HTR-8/SVneo (cell line): Measurements from ENCODE around the gene BLTP2.

Source experiments
- DNase-seq: peaks from one replicate; pipeline ENCODE4 v3.0.0; 2011; ENCODE audit warnings: low spot score, mixed read lengths; ENCODE audit not compliant: insufficient read length
- FAIRE-seq: peaks from 2 replicates; lab custom pipeline; 2011; peaks lifted over from hg19 to GRCh38; lab: Jason Lieb, UNC

Gene BLTP2

GRCh38 chr17:28655160-28655559 is 10.2 kb upstream of the BLTP2 start:
- DNase-seq (no peak), FAIRE-seq (no peak)

DNA sequence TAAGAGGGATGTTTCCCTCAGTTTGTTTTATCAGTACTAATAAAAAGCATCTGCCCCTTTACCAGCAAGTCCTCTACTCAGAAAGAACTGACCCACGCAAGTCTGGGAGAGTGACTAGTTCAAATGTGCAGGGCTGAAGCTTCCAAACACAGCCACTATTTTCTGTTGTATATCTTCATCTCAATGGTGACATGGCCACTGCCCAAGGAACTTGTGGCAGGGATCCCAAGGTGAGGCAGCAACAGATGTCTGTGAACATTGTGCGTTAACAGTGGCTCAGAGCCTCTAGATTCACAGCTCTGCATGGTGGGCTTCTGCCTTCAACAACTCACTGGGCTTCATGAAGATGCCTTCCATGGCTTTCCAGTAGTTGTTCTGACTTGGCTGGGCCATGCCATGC is 3.7 kb upstream of the BLTP2 start:
- DNase-seq = no peak
- FAIRE-seq = no peak

DNA sequence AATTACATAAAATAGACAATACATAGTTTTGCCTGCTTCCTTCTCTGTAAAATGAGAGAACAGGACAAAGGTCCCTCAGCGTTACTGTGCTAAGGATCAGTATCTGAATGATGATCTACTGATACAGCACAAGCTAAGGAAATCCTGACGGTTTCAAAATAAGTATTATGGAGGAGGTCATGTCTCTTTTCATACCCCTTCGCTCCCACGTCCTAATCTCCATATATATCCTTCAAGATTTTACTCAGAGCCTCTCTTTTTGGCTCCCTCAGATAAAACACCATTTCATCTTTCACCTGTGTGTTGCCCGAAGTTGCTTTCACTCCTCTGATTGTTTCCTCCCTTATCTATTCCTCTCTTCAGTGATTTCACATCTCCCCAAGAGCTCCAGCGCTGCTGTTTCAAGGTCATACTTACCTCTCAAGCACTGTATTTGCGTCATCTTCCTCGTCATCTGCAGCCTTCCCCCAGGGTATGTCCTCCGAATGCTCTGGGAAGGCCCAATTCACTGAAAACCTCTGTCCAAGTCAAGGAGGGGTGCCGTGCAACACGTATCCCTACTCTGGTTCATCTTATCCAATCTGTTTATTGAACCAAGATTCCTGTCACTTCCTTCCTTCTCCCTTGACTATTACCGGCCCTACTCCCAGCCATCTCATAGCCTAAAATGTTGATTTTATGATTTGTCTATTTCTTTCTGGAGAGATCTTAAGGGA is 1.2 kb upstream of the BLTP2 start:
- no peak for DNase-seq
- no peak for FAIRE-seq

DNA sequence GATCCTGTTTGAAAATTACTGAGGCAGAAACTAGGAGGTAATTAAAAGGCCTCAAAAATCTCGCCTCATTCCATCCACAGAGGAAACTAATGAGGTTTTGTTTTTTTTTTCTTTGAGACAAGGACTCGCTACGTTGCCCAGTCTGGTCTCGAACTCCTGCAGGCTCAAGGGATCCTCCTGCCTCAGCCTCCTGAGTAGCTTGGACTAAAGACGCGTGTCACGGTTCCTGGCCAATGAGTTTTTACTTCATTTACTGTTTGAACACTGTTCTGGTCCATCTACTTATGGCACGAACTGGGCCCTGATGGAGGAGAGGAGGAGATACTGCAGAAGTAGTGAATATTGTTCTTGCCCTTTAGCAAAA is 600 bp upstream of the BLTP2 start:
- no peak for FAIRE-seq
- DNase-seq = no peak

DNA sequence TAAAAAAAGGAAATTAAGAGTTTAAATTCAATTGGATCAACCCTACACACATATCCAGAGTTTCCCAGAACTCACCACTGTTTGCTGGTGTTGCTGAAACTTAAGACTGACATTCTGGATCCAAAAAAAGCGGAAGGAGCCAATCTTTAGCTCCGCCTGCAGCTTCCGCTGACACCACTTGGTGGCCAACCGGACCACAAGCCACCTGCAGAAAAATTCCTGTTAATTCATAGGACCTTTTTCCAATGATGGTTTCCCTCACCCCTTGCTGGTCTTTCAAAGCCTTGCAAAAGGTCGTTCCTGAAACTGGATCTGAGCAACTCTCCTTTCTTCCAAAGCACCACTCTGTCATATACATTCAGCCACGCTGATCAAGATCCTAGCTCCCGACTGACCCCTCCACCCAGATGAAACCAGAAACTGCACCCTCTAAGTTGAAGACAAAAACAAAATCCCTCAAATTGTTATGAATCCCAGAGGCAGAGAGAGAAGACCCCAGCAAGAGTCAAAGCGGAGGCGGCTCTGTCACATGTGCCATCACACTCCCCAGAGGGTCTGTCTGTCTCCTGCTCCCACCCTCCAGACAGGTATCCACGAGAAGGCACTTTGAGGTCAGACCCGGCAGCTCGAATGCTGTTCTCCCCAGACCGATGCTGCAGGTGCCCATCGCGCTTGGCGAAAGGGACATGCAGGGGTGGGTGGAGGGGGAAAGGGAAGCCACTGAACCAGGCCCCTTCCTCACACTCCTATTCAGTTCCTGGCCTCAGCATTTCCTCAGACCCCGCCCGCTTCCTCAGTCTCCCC is 773 bp downstream of the BLTP2 start:
- FAIRE-seq (no peak), DNase-seq (peak; percentile 72)

- FAIRE-seq (no peak), DNase-seq (no peak)
These were observed 3.4 kb downstream of the BLTP2 start for GRCh38 chr17:28641579-28641978.

DNA sequence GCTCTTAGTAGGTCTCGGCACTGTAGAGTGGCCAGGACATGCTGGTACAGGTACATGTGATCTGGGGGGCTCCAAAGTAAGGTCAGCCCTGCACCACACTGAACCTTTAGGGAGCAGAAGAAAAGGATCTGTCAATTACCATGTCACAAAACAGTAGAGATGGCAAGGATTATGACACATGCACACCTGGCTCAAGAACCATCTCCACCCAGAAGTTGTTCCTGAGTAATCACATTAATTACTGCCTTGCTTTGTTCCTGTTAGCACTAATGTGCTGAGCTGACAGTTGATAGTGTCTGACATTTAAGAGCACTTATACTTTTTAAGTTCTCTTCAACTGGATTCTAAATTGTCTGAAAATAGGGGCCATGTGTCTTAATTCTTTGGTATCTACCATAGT is 9.5 kb downstream of the BLTP2 start:
- no peak for DNase-seq
- peak; percentile 48 for FAIRE-seq

DNA sequence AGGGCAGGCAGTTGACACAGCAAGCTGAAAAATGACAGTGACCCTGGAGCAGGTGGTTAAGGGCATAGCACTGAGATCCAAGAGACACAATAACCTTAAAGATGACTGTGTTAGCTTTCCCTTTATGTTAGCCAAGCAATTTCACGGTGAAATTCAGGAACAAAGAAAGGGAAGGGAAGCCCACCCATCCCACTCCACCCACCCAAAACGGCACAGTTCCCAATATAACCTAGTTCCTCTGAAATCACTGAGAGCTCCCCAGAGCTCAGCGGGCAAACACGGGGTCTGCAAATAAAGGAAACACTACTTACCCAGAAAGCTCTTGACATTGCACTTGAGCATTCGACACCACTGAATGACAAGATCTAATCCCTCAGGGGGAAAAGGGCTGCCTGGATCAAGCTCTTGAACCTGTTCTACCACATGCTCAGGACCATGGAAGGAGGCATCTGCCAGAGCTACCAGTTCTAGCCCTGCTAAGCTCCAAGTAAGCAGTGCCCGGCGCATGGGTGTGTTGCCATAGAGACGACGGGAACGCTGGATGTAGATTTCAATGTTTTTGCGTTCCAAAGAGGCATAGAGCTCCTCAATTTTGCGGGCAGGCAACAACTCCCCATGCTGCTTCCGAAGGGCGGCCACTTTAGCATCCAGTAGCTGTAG is 10.6 kb downstream of the BLTP2 start:
- no peak for FAIRE-seq
- DNase-seq = no peak

GRCh38 chr17:28626818-28627217 is 18.1 kb downstream of the BLTP2 start:
- no peak for FAIRE-seq

GRCh38 chr17:28624148-28624547 is 20.8 kb downstream of the BLTP2 start:
- DNase-seq (no peak), FAIRE-seq (no peak)

More at GRCh38 chr17:28626818-28627217, 18.1 kb downstream of the BLTP2 start:
- DNase-seq = no peak

DNA sequence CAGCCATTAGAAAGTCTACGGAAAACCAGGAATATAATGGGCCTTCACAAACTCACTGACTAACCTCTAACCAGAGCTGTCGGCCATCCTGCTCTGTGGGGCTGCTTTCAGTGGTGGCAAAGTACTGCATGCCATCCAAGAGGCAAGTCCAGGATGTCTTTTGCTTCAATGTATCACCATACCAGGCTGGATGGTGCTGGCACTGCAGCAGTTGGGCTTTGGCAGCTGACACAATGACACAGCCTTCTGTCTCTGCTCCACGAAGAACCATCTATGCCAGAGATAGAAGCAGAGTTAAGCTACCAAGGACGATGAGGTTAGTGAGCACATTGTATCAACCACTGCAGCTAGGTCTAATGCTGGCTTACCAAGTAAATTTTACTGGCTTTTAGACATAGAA is 21.3 kb downstream of the BLTP2 start:
- DNase-seq (no peak), FAIRE-seq (no peak)

- FAIRE-seq = no peak
These were observed 22.8 kb downstream of the BLTP2 start for GRCh38 chr17:28622186-28622585.

GRCh38 chr17:28620010-28620409 is 24.9 kb downstream of the BLTP2 start:
- no peak for FAIRE-seq
- DNase-seq = no peak

More at GRCh38 chr17:28622186-28622585, 22.8 kb downstream of the BLTP2 start:
- DNase-seq = no peak

DNA sequence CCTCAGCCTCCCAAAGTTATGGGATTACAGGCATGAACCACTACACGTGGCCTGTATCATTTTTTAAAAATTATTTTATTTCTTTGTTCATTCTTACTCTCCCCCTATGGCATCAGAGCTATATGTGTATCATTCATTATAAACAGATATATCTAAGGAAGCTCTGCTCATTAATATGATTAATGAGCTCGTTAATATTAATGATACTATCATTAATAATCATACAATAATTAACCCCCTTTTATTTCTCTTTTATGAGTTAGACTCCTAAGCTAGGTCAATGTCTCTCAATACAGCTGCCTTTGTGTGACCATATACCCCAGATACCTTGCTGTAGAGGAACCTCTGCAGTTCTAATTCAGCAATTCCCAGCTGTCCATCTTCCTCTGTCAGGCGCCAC is 26.5 kb downstream of the BLTP2 start:
- FAIRE-seq (no peak), DNase-seq (no peak)

- FAIRE-seq = no peak
- no peak for DNase-seq
These were observed 28.7 kb downstream of the BLTP2 start for GRCh38 chr17:28616281-28616680.

DNA sequence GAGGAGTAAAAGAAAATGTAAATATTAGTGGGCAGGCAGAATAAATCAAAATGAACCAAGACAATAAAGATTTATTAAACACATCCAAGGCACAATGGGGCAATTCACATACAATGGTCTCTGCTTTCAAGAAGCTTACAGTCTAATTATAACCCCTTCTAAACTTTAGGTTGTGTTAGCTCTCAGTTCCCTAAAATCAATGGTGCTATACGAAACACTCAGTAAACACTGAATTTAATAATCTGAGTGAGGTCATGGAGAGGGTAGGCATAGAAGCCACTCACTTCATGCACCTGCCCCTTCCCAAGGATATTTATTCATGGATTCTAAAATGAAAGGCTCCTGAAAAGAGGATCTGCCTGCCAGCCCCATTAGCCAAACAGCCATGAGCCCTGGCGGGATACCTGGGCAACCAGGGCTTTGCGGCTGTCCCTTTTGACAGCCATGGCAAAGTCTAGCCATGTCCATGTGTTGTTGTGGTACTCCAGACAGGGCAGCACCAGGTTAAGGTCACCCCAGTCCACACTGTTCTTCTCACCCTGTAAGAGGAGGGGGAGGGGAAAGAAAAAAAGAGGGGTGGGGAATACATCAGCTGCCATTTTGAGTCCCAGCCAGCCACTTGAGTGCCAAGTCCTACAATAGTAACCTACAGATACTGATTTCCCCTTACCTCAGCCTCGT is 29.6 kb downstream of the BLTP2 start:
- FAIRE-seq (no peak), DNase-seq (no peak)

DNA sequence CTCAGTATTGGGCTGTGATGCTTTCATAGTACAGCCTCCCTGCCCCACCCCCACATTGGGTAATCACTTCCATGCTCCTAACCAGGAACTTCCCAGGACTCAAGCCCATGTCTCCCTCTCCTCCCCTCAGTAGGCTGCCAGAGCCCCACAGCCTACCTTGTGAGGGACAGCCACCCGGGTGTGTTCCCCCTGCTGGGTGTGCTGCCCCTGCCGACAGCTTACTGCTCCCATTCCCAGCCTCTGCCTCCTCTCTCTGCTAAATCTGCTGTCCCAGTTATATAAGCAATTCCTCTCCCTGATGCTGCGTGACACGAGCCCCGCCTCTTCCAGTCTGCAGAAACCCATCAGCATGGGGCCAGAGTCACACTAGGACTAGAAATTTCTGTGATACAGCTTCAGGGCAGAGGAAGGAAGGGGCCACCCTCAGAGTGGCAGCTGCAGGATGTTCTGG is 31.0 kb downstream of the BLTP2 start, which contains the start of gene RSKR:
TSS of gene RSKR (minus strand) at position 255 of the 451 bp plus-strand sequence. CDS start at position 231, 24 bp downstream.
- FAIRE-seq = no peak

DNA sequence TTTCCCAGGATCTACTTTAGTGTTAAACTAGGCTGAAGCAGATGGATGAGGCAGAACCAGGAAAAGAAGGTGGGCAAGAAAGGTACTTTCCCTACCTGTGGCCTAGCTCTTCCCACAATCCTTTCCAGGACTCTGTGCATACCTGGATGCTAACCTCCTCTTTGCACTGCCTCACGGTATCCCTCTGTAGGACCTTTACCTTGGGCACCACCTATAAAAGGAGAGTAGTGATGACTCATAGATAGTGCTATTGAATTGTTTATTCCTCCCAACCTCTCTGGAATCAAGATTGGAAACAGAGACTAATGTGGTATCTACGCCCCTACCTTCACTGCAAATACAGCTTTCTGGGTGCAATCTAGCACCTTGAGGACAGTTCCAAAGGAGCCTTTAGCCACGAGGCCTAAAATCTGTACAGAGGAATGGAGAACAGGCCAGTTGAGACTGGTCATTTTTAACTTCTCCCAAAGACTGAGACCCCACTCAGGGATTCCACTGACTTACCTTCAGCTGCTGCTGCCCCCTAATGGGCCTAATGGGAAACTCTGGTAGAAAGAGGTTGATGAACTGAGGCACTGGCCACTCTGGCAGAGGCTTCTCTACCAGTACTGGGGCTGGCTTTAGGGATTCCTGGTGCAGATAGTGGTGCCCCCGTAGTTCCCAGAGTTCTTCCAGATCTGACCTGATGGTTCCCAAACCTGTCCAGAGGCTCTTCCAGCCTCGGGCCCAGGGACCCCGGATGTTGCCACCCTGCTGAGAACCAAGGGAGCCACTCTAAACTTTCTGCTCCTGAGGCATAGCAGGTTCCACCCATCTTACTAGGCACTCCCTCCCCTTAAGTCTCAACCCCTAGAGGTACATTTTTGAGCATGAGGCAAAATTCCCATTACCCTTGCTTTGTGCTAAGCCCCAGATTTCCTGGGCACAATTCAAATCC is 31.8 kb downstream of the BLTP2 start:
- no peak for FAIRE-seq
- peak; percentile 53 for DNase-seq

More for the DNA sequence above, 31.0 kb downstream of the BLTP2 start, which contains the start of gene RSKR:
- no peak for DNase-seq

GRCh38 chr17:28612531-28612930 is 32.4 kb downstream of the BLTP2 start:
- FAIRE-seq = no peak
- no peak for DNase-seq
